SK-MEL-5 (cell line): ENCODE results near the gene CHD2. TPM values are rescaled to one million over a fixed set of nuclear protein-coding genes. Genes with fewer than 3 reads are reported as not detected.
"Not testable (repeated sequence)": the region's sequence is repeated elsewhere in the genome, so short reads cannot be mapped to it uniquely, and the experiment has no call there.

Experiments used
- DNase-seq: peaks from one replicate; pipeline ENCODE4 v3.0.0-alpha.2; 2016; ENCODE audit warnings: low read depth, low spot score
- in situ Hi-C: cut with HindIII; loops from 2 replicates; pipeline ENCODE4 v1.10.0; 2016; ENCODE audit warnings: low sequenced_read_pairs, high pct_unique_total_duplicates, low pct_unique_long_range_greater_than_20kb
- total RNA-seq: library from RNA; depleted of rRNA; stranded (reverse); fragments of >200 nt; shearing (Covaris generic); gene quantifications from 2 replicates; pipeline ENCODE4 v1.2.3, GENCODE V29; 2014

The CHD2 gene
- total RNA-seq, 1 experiment from 2014 or later = 37.9 TPM

DNA sequence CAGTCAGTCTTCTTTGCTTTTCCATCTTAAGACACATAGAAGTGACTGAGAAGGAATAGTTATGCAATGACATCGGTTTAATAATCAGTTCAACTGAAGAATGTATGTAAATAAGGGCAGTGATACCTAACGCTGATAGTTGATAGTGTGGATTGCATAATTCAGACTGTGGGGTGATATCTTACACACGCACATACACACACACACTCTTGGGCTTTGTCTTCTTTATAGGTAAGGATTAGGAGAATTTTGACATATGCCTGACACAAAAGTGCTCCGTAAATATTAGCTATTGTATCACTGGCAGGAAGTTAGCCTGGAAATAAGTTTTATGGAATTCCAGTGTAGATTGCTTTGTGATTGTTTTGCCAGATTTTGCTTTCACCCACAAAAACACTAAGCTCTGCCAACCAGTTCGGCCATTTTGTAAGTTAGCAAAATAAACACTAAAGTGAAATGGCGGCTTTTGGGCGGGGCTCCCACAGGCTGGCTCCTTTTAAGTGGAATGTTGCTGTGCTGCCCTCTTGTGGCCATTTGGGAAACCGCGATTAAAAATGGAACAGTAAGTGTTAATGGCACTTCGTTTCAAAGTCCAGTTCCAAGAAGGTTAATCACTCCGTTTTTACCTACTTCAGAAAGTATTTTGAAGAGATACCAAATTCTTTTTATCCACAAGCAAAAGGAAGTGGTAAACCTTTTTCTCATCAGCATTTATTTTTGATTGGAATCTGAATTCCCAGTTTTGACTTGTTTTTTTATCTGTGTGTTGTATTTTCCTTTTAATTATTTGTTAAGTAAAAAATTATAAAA lies 17.7 kb downstream of the CHD2 start:
- DNase-seq = peak; percentile 93
- in situ Hi-C loops = no loop called here

DNA sequence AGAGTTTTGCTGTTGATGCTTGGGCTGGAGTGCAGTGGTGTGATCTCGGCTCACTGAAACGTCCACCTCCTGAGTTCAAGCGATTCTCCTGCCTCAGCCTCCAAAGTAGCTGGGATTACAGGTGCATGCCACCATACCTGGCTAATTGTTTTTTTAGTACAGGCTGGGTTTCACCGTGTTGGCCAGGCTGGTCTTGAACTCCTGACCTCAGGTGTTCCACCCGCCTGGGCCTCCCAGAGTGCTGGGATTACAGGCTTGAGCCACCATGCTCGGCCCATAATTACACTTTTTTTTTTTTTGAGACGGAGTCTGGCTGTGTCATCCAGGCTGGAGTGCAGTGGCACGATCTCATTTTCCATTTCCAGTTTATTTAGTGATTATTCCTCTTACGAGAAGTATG lies 18.8 kb downstream of the CHD2 start:
- DNase-seq, in situ Hi-C loops: not testable (repeated sequence)

GRCh38 chr15:92920595-92921161 lies 20.6 kb downstream of the CHD2 start:
- DNase-seq = no peak
- in situ Hi-C loops = no loop called here

- no peak for DNase-seq
- in situ Hi-C loops = no loop called here
Observed at GRCh38 chr15:92921215-92922131, 21.3 kb downstream of the CHD2 start.

GRCh38 chr15:92922418-92923002 lies 22.4 kb downstream of the CHD2 start:
- in situ Hi-C loops = no loop called here
- DNase-seq = no peak

- DNase-seq = no peak
- in situ Hi-C loops = no loop called here
Observed at GRCh38 chr15:92924216-92924615, 24.1 kb downstream of the CHD2 start.

- no peak for DNase-seq
- in situ Hi-C loops = no loop called here
Observed at GRCh38 chr15:92925454-92925853, 25.3 kb downstream of the CHD2 start.

GRCh38 chr15:92928225-92928750 lies 28.2 kb downstream of the CHD2 start:
- in situ Hi-C loops = no loop called here
- DNase-seq = no peak

DNA sequence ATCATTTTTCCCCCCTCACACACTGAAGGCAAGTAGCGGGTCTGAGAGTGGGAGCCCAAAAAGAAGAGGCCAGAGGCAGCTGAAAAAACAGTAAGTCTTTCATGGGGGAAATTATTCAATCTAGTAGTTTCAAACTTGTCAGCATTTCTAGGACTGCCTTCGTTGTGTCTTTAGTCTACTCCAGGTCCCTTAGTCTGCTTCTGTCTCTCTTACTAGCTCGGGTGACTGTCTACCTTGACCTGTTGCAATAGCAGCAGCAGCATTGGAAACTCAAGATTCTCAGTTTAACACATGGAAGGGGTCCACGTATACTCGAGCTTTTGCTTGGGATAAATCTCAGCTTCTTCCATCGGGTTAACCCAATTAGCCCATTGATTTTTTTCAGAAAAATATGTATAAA lies 28.9 kb downstream of the CHD2 start:
- DNase-seq = no peak
- in situ Hi-C loops = no loop called here

DNA sequence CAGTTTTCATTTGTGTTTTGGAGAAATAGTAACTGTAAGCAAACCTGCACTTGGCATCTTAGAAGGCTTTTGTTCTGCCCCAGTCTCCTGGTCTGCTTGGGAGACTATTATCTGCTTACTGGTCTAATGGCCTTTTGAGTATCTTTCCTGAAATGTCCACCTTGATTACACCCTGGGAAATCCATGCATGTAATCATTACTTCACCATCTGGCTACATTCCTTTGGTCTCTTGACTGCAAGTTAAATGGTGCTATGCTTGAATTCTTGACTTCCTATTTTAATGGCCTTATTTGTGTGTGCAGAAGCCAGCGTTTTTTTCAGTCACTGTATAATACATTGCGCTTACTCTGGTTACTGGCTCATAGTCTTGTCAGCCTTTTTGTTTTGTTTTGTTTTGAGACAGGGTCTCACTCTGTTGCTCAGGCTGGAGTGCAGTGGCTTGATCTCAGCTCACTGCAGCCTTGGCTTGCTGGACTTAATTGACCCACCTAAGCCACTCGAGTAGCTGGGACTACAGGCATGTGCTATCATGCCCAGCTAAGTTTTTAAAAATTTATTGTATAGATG lies 30.0 kb downstream of the CHD2 start:
- no peak for DNase-seq
- in situ Hi-C loops = no loop called here

DNA sequence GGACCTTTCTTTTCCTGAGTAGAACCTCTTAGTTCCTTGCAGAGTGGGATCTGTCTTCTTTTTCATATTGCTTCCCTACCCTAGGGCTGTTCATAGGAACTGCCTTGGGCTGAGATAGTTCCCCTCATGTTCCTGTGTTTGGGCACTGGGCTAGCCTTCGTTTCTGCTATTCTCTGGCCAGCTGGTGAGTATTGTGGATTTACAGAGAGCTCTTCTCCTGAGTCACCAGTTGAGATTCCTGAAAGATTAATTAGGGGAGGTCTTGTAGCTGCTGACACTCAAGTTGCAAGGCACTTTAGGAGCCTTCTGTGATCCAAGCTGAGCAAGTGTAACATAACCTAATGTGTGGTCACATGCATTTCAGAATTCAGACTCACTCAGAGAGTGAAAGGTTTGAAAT lies 30.7 kb downstream of the CHD2 start:
- in situ Hi-C loops = no loop called here
- DNase-seq = no peak

- in situ Hi-C loops = no loop called here
- DNase-seq = no peak
Observed at GRCh38 chr15:92932946-92933649, 33.0 kb downstream of the CHD2 start.

- in situ Hi-C loops = no loop called here
- no peak for DNase-seq
Observed at GRCh38 chr15:92933831-92934230, 33.7 kb downstream of the CHD2 start.

DNA sequence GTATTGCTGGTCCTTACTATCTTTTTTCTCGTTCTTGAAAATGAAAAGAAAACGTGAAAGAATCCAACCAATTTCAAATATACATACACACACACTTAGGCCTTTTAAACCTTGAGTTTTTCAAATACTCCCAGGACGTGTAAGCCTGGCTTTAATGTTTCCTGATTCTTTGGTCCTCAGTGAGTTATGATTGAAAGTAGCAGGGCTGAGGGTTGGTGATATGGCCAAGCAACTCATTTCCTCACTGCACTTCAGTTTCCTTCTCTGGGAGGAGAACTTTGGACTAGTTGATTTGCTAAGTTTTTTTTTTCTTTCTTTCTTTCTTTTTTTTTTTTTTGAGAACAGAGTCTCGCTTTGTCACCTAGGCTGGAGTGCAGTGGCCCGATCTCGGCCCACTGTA lies 34.6 kb downstream of the CHD2 start:
- in situ Hi-C loops = no loop called here
- no peak for DNase-seq

GRCh38 chr15:92936138-92936537 lies 36.0 kb downstream of the CHD2 start:
- DNase-seq = no peak
- in situ Hi-C loops = no loop called here

GRCh38 chr15:92936693-92937092 lies 36.6 kb downstream of the CHD2 start:
- in situ Hi-C loops = no loop called here

GRCh38 chr15:92937901-92938300 lies 37.8 kb downstream of the CHD2 start:
- in situ Hi-C loops = no loop called here
- no peak for DNase-seq

More at GRCh38 chr15:92936693-92937092, 36.6 kb downstream of the CHD2 start:
- no peak for DNase-seq
